DMS79 treated with DMSO at 0.1 percent for 48 hours (cell line): ENCODE data around the gene NT5DC3.
A peak's percentile ranks its signal among the peaks of the same experiment; 100 is the strongest.

Source experiments
- DNase-seq: peaks from one replicate; lab custom pipeline; 2025; lab: John Stamatoyannopoulos, UW

NT5DC3 gene

DNA sequence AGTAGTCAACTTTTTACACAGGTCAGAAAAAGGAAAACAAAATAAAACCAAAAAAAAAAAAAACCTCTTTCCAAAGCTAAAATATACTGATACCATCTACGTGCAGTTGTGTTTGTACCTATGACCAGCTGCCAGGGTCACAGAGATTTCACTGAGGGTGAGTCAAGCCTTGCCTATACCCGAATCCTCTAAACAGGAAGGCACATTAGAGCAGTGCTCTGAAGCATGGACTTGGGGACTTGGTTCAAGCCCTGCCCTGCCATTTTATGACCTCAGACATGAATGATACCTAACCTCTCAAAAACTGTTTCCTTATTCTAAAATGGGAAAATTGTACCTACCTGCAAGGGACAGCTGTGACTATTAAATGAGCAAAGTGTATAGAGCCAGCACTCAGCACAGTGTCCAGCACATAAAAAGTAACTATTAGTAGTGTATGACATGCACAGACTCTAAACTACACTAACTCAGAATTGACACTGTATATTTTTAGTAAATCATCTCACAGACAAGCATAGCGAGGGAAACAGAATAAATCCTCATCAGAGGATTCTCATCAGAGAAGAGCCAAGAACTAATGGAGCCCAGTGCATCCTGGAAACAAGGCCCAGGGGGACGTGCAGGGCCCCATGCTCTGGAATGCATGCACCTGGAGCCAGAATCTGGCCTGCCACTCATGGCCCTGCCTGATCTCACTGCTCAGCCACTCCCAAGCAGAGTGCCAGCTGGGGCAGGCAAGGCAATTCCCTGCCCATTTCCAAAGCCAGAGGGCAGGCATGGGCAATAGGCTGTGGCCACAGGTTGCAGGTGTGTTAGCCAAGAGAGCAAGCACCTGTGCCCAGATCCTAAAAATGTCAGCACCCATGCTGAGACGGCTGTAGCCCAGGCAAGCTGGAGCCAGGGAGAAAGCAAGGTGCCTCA lies 57.0 kb downstream of the NT5DC3 start:
- peak; percentile 5 for DNase-seq

- no peak for DNase-seq
These were observed 58.6 kb downstream of the NT5DC3 start for GRCh38 chr12:103782399-103782798.

GRCh38 chr12:103780992-103781391 lies 60.0 kb downstream of the NT5DC3 start:
- peak; percentile 38 for DNase-seq

- no peak for DNase-seq
These were observed 61.0 kb downstream of the NT5DC3 start for GRCh38 chr12:103780093-103780440.

GRCh38 chr12:103779410-103780092 lies 61.5 kb downstream of the NT5DC3 start:
- no peak for DNase-seq

DNA sequence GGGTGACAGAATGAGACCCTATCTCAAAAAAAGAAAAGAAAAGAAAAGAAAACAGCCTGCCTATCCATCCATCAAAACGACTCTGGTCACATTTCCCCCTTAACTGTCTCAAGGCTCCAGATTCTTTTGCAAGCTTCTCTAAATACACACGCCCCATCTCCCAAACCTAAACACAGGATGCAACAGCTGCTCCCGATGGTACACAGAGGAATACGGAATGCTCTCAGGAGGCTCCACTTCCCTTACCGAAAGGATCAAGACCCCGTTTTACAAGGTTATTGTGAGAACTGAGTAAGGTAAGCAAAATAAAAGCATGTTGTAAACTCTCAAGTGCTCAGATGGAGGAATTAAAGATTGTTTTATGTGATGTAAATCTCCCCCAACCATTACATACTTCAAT lies 62.3 kb downstream of the NT5DC3 start:
- peak; percentile 11 for DNase-seq

GRCh38 chr12:103774977-103775560 lies 66.0 kb downstream of the NT5DC3 start:
- DNase-seq = no peak

GRCh38 chr12:103773109-103773910 lies 67.7 kb downstream of the NT5DC3 start:
- DNase-seq = peak; percentile 49

DNA sequence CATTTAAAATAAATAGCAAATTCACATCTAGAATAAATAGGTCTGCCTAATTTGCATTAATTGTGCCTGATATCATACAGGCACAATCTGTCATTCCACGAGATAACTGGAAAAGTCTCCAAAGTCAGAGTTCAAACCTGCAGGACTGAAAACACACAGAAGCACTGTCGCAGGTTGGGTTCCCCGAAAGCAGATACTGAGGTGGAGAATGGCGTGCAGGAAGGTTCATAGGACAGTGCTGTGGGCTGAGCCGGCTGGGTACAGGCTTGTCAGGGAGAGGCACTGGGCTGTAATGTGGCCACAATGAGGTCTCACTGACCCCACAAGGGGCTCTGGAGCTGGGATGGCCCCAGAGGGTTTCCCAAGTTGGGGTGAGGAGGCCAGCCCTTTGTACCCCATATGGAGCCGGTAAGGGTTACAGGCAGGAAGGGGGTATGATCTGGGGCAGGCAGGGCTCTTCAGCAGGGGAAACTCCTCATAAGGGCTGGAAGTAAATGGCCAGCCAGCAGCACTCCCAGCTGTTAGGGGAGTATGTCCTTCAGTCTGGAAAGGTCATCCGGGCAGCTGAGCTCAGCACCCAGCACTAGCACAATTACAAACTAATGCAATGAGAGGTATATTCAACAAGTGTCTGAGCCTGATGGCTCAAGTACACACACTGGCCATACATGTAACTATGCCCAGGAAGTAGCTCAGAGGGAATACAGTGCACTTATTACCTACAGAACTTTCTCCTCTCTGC lies 68.5 kb downstream of the NT5DC3 start:
- no peak for DNase-seq

DNA sequence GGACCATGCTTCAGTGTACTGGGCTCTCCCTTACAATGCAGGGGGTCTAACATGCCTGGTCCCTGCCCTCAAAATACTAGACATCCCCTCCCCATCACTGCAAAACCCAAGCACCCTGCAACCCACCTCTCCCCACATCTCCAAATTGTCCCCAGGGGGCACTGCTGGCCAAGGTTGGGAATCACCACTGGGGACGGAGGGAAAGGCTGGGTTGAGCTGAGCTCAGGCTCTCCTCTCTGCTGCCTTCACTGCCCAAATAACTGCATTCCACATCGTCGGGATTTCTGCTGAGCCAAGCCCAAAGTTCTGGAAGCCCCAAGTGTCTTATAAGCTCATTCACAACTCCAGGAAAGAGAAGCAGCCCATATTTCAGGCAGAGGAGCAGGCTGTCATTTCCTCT lies 69.6 kb downstream of the NT5DC3 start:
- DNase-seq = no peak

DNA sequence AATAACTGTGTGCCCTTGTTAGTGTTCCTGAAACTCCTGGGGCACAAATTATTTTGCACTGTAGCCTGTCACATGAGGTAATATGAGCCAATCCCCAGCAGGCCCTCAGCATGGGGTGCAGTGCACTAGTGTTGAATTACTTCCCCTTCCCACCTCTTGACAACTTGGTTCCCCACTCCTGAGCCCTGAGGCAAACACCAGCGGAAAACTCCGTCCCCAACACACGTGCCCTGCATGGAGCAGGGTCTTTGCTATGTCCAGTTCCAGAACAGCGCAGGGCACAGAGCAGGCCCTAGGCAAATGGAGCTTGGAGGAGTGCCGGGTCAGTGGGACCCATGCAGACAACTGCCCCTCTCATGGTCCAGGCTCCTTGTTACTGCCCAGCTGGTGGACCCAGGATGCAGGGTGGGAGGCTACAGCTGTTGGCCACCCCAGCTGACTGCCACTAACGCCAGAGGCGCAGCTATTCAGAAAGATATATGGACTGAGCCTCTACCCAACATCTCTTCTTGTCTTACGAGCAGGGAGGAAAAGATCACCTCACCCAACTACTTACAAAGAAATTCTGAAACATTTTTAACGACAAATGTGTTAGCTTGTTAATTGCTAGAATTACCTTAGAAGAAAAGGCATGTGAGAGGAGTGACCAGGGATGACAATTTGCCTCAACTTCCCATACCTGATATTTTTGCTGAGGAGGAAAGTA lies 71.6 kb downstream of the NT5DC3 start:
- DNase-seq = no peak

DNA sequence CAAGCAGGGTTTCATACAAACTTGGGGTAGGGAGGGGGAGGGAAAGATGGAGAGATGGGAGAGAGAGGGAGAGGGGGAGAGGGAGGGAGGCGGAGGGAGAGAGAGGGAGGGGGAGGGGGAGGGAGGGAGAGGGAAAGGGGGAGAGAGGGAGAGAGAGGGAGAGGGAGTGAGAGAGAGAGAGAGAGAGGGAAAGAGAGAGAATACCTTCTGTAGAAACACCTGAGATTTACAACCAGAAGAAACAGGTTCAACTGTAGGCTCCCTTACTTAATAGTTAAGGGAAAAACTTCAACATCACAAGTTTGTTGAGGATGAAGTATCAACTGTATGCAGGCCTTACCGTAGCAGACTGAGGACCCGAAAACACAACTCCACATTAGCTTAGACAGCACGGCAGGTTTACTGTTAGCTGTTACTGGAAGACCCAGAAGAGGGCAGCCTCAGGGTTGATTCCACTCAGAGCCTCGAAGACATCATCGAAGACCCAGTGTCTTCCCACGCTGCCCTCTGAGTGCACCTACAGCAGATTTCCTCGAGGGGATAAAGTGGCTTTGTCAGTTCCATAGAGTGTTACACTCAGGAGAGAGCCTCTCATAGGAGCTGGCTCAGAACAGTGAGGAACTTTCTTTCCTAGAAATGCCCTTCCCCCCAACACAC lies 72.4 kb downstream of the NT5DC3 start:
- DNase-seq = no peak

GRCh38 chr12:103766028-103766427 lies 75.0 kb downstream of the NT5DC3 start:
- no peak for DNase-seq

GRCh38 chr12:103765322-103765721 lies 75.7 kb downstream of the NT5DC3 start:
- no peak for DNase-seq

DNA sequence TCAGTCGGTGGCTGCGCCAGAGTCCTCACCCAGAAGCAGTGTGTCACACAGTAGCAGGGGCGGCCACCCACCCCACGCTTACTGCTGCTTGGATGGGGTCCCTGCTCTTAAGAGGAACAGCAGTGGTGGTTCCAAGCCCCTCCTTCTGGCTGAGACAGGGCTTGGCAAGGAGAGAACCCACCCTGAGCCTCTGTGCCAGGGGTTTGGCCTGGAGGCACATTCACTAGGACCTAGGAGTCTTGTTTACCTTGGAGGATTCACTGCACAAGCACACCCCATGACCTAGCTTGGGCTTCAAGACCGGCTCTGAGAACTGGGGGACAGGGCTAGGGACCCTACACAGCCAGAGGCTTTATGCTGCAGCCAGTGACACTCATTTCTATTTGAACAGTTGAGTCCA lies 78.6 kb downstream of the NT5DC3 start:
- no peak for DNase-seq

GRCh38 chr12:103758310-103759089 lies 82.5 kb downstream of the NT5DC3 start:
- DNase-seq = no peak

DNA sequence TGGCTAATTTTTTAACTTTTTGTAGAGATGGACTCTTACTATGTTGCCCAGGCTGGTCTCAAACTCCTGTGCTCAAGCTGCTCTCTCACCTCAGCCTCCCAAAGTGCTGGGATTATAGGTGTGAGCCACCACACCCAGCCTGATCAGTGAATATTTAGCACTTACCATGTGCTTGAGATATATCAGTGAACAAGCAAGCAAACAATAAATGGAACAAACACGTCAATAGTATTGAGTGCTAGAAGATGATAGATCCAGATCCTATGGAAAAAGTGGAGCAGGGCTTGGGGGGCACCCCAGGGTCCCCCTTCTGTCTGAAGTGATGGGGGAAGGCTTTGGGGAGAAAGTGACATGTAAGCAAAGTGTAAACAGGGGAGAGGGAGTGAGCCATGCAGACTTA lies 83.8 kb downstream of the NT5DC3 start:
- no peak for DNase-seq

- DNase-seq = no peak
These were observed 84.6 kb downstream of the NT5DC3 start for GRCh38 chr12:103756443-103756842.

DNA sequence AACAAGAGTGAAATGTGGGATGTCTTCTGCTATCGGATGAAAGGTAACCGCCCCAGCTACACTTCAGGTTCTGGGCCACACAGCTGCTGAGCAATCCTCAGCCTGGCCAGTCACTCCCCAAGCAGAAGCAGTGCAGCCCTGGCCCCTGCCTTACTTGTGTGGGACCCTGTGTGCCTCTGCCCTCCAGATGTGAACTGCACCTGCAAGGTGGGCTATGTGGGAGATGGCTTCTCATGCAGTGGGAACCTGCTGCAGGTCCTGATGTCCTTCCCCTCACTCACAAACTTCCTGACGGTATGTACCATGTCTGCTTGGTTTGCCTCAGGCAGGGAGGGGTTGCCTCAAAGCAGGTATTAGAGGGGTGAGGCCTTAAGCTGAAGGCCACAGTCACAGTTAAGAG lies 85.6 kb downstream of the NT5DC3 start:
- no peak for DNase-seq

DNA sequence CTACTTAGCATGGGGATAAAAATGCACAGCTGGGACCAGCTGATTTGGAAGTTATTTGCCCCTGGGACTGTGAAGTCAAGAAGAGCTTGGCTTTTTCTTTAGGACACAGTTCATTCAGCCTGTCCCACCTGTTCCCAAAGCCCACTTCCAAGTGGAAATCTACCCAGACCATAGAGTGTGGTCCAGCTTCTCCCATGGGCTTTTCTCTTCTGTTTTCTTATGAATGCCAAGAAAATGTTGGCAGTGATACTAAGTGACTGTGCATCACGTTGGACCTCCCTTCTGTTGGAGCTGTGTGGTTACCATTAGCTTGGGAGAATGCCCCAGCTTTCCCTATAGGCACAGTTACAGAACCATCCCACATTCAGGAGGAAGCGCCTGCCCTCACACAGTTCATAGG lies 89.4 kb downstream of the NT5DC3 start:
- no peak for DNase-seq
